A204.1 (cell line): ENCODE data around the gene HOXA10.

Experiments
- FAIRE-seq: peaks from 2 replicates; lab custom pipeline; 2012; peaks lifted over from hg19 to GRCh38; lab: Jason Lieb, UNC

The HOXA10 gene

GRCh38 chr7:27173956-27174873 is at the start of gene HOXA10:
TSS of gene HOXA10 (minus strand) at chr7:27174320. CDS start at chr7:27174306, 14 bp downstream.
- FAIRE-seq, result no peak

- no peak for FAIRE-seq
Observed at GRCh38 chr7:27221201-27221797, 47.2 kb upstream of the HOXA10 start.

- FAIRE-seq, result no peak
Observed at GRCh38 chr7:27220440-27220955, 46.4 kb upstream of the HOXA10 start.

- no peak for FAIRE-seq
Observed at GRCh38 chr7:27219821-27220220, 45.7 kb upstream of the HOXA10 start.

GRCh38 chr7:27217951-27218350 is 43.8 kb upstream of the HOXA10 start:
- no peak for FAIRE-seq

- no peak for FAIRE-seq
Observed at GRCh38 chr7:27215356-27215755, 41.2 kb upstream of the HOXA10 start.

- no peak for FAIRE-seq
Observed at GRCh38 chr7:27214239-27214950, 40.3 kb upstream of the HOXA10 start.

- no peak for FAIRE-seq
Observed at GRCh38 chr7:27213433-27214238, 39.5 kb upstream of the HOXA10 start.

GRCh38 chr7:27212497-27213432 is 38.6 kb upstream of the HOXA10 start:
- FAIRE-seq, result no peak

- FAIRE-seq, result no peak
Observed at GRCh38 chr7:27211764-27212204, 37.7 kb upstream of the HOXA10 start.

GRCh38 chr7:27211084-27211446 is 36.9 kb upstream of the HOXA10 start:
- no peak for FAIRE-seq

GRCh38 chr7:27210441-27211083 is 36.4 kb upstream of the HOXA10 start:
- no peak for FAIRE-seq

- no peak for FAIRE-seq
Observed at GRCh38 chr7:27209933-27210440, 35.9 kb upstream of the HOXA10 start.

GRCh38 chr7:27208998-27209397 is 34.9 kb upstream of the HOXA10 start:
- FAIRE-seq, result no peak

- FAIRE-seq, result no peak
Observed at GRCh38 chr7:27207348-27207985, 33.3 kb upstream of the HOXA10 start.

GRCh38 chr7:27205325-27206280 is 31.5 kb upstream of the HOXA10 start:
- no peak for FAIRE-seq

- no peak for FAIRE-seq
Observed at GRCh38 chr7:27204851-27205322, 30.8 kb upstream of the HOXA10 start.

- FAIRE-seq, result no peak
Observed at GRCh38 chr7:27203964-27204594, 30.0 kb upstream of the HOXA10 start.
